ENCODE measurements around the gene WFDC1.

Gene WFDC1

GRCh38 chr16:84268291-84269040 is 26.2 kb upstream of the WFDC1 start:
- Histone ChIP-seq H3K9me3 (ENCODE audit: insufficient read depth, low read length) (no peaks in the 10 kb centered on the region), H3K27me3 (ENCODE audit: low read depth, low read length) (peaks cover 25% of the 10 kb centered on the region; the same call in 1 of the 2 replicates), H3K79me2 (ENCODE audit: low read length) (no peaks in the 10 kb centered on the region), H3K4me2 (ENCODE audit: low read length) (no peak overlapping the region), H3K36me3 (replicated peaks; ENCODE audit: low read depth, low read length) (no peaks in the 10 kb centered on the region), H3K4me1 (ENCODE audit: low read length) (no peaks in the 10 kb centered on the region), H3K27ac (ENCODE audit: low read length) (no peak overlapping the region), H4K20me1 (ENCODE audit: insufficient read depth, low read length) (no peaks in the 10 kb centered on the region), H3K9ac (ENCODE audit: low read length) (no peak overlapping the region), H2AFZ (ENCODE audit: low read depth, low read length) (no peak overlapping the region), H3K4me3 (ENCODE audit: low read length) (no peak overlapping the region)
- TF ChIP-seq EZH2phosphoT487 (IDR thresholded peaks at IDR 0.05; ENCODE audit: low read depth) (no peak), CTCF (IDR thresholded peaks at IDR 0.05; ENCODE audit: low read depth, low read length) (no peak)

- no peak overlapping the region for H3K4me2 ChIP-seq (ENCODE audit: low read length)
- H3K4me1 ChIP-seq (ENCODE audit: low read length), result no peaks in the 10 kb centered on the region
- H3K9ac ChIP-seq (ENCODE audit: low read length), result no peak overlapping the region
- no peaks in the 10 kb centered on the region for H3K9me3 ChIP-seq (ENCODE audit: insufficient read depth, low read length)
- H3K27ac ChIP-seq (ENCODE audit: low read length), result no peak overlapping the region
- no peak for TF ChIP-seq CTCF (IDR thresholded peaks at IDR 0.05; ENCODE audit: low read depth, low read length)
- no peak for TF ChIP-seq EZH2phosphoT487 (IDR thresholded peaks at IDR 0.05; ENCODE audit: low read depth)
- H4K20me1 ChIP-seq (ENCODE audit: insufficient read depth, low read length), result no peaks in the 10 kb centered on the region
- no peak overlapping the region for H2AFZ ChIP-seq (ENCODE audit: low read depth, low read length)
- no peak overlapping the region for H3K4me3 ChIP-seq (ENCODE audit: low read length)
- H3K79me2 ChIP-seq (ENCODE audit: low read length), result no peaks in the 10 kb centered on the region
- no peaks in the 10 kb centered on the region for H3K36me3 ChIP-seq (replicated peaks; ENCODE audit: low read depth, low read length)
- H3K27me3 ChIP-seq (ENCODE audit: low read depth, low read length), result peaks cover 29% of the 10 kb centered on the region
Observed at GRCh38 chr16:84270071-84270470, 24.6 kb upstream of the WFDC1 start.

- Histone ChIP-seq H3K4me2 (ENCODE audit: low read length) (no peak overlapping the region), H3K4me1 (ENCODE audit: low read length) (no peaks in the 10 kb centered on the region), H3K27ac (ENCODE audit: low read length) (no peak overlapping the region), H2AFZ (ENCODE audit: low read depth, low read length) (no peak overlapping the region), H3K79me2 (ENCODE audit: low read length) (no peaks in the 10 kb centered on the region), H3K9me3 (ENCODE audit: insufficient read depth, low read length) (no peaks in the 10 kb centered on the region), H3K36me3 (replicated peaks; ENCODE audit: low read depth, low read length) (no peaks in the 10 kb centered on the region), H3K27me3 (ENCODE audit: low read depth, low read length) (peaks cover 34% of the 10 kb centered on the region), H3K9ac (ENCODE audit: low read length) (no peak overlapping the region), H4K20me1 (ENCODE audit: insufficient read depth, low read length) (no peaks in the 10 kb centered on the region), H3K4me3 (ENCODE audit: low read length) (no peak overlapping the region)
- TF ChIP-seq CTCF (IDR thresholded peaks at IDR 0.05; ENCODE audit: low read depth, low read length), result no peak
- no peak for TF ChIP-seq EZH2phosphoT487 (IDR thresholded peaks at IDR 0.05; ENCODE audit: low read depth)
Observed at GRCh38 chr16:84270531-84270930, 24.1 kb upstream of the WFDC1 start.

GRCh38 chr16:84271037-84271436 is 23.6 kb upstream of the WFDC1 start:
- no peaks in the 10 kb centered on the region for H3K4me1 ChIP-seq (ENCODE audit: low read length)
- no peak overlapping the region for H2AFZ ChIP-seq (ENCODE audit: low read depth, low read length)
- H3K27me3 ChIP-seq (ENCODE audit: low read depth, low read length), result peaks cover 39% of the 10 kb centered on the region
- no peak overlapping the region for H3K27ac ChIP-seq (ENCODE audit: low read length)
- no peaks in the 10 kb centered on the region for H4K20me1 ChIP-seq (ENCODE audit: insufficient read depth, low read length)
- H3K4me2 ChIP-seq (ENCODE audit: low read length), result no peak overlapping the region
- no peaks in the 10 kb centered on the region for H3K36me3 ChIP-seq (replicated peaks; ENCODE audit: low read depth, low read length)
- no peaks in the 10 kb centered on the region for H3K79me2 ChIP-seq (ENCODE audit: low read length)
- no peaks in the 10 kb centered on the region for H3K9me3 ChIP-seq (ENCODE audit: insufficient read depth, low read length)
- TF ChIP-seq EZH2phosphoT487 (IDR thresholded peaks at IDR 0.05; ENCODE audit: low read depth) (no peak), CTCF (IDR thresholded peaks at IDR 0.05; ENCODE audit: low read depth, low read length) (no peak)
- no peak overlapping the region for H3K9ac ChIP-seq (ENCODE audit: low read length)
- H3K4me3 ChIP-seq (ENCODE audit: low read length), result no peak overlapping the region

Measured in OCI-LY3 (cell line).